Hindlimb muscle (tissue), 1 donor: ENCODE measurements around the gene SPACA7. TPM values are rescaled to one million over a fixed set of nuclear protein-coding genes. Genes with fewer than 3 reads are reported as not detected.

ENCODE experiments used
- DNase-seq: peaks from one replicate; pipeline ENCODE4 v3.0.0-alpha.2; 2013
- polyA plus RNA-seq: library from polyadenylated mRNA; unstranded; fragments of 120-200 nt; gene quantifications from one replicate; pipeline ENCODE4 v1.2.1, GENCODE V29; 2013; ENCODE audit not compliant: insufficient read length

Gene SPACA7, protein sequence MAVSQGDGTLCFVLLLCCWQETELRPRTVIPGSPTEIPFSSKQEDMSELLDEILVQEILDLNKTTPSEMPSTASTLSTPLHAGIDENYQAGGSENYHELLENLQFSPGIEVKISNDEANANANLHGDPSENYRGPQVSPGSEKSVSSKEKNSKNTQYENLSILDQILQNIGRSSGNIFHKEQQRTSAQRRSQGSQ
- polyA plus RNA-seq, result not detected

GRCh38 chr13:112376050-112376681, at the start of gene SPACA7:
SPACA7 (plus strand) TSS chr13:112376355; CDS start chr13:112376386, 31 bp downstream.
- DNase-seq, result no peak

DNA sequence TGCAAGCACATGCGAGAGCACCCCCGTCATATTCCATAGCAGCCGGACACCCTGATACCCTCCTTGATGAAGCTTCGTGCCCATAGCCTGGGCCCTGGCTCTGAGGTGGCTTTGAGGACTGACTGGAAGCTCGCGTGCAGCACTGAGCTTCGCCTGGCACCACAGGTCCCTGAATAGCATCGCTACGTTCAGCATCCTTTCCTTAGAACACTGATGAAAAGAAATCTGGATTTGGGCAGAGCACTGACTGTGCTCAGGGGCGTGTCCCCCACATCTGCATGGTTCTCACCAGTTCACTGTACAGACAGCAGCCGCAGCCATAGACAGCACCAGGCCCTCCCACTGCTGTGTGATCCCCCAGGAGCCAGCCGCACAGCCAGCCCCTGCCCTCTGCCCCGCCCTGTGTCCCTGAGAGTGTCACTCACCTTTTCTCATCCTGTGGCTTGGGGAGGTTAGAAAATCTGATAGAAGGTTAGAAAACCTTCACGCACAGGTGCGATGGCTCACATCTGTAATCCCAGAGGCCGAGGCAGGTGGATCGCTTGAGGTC, 49.3 kb upstream of the SPACA7 start:
- no peak for DNase-seq

GRCh38 chr13:112328936-112329335, 47.2 kb upstream of the SPACA7 start:
- DNase-seq, result no peak

- DNase-seq, result no peak
These were observed 46.8 kb upstream of the SPACA7 start for GRCh38 chr13:112329376-112329775.

- no peak for DNase-seq
These were observed 46.1 kb upstream of the SPACA7 start for GRCh38 chr13:112330066-112330465.

DNA sequence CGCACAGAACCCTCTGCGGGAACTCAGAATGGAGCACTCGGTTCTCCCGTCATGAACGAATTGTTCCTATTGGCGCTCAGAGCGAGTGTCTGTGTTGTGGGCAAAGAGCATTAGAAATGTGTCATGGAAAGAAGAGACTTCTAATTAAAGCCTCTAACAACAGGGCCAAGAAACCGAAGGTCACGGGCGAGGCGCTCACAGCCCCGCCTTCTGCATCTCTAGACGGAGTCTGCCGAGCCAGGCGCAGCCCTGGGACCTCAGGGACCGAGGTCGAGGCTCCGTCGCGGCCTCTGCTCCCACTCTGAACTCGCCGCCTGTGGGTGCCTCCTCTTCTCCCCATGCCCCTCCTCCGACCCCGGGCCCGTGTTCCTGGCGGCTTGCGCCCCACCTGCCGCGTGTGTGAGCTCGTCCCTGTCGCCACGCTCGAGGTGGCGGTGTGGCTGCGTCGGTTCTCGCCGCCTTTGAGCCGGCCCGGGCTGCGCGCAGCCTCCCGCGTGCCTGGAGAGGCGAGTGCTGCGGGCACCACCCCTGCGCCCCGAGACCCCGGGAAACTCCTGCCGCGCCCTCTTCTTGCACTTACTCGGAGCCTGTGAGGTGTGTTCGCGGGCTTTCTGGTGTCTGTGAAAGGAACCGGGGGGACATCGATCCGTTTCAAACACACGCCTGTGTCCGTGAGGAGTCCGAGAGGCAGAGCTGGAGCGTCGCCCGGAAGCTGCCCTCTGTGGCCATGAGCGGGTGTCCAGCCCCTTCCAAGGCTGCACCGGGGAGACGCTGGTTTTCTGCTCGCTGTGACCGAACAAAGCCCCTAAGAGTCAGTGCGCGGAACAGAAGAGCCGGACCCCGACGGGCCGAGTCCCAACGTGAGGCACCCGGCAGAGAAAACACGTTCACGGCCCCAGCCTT, 45.4 kb upstream of the SPACA7 start:
- no peak for DNase-seq

GRCh38 chr13:112331675-112332074, 44.5 kb upstream of the SPACA7 start:
- DNase-seq, result no peak

- no peak for DNase-seq
These were observed 43.4 kb upstream of the SPACA7 start for GRCh38 chr13:112332727-112333126.

GRCh38 chr13:112333756-112334543, 42.2 kb upstream of the SPACA7 start:
- no peak for DNase-seq

DNA sequence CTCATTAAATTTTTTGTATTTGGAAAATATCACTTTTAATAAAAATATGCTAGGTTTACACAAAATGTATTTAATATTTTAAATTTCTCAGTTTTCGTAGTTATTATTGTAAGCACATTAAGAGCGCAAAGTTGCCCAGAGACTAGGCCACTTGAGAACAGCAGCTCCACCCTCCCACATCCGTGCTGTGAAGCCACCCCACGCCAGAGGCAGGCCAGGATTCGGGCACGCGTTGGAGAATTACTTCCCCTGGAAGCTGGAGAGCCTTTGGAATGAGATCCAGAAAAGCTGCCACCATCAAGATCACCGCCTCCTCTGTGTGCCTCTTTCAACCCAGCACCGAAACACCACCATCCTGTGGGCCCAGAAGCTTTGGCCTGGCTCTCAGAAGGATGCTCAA, 41.0 kb upstream of the SPACA7 start:
- no peak for DNase-seq

GRCh38 chr13:112341446-112341845, 34.7 kb upstream of the SPACA7 start:
- DNase-seq, result no peak

GRCh38 chr13:112341976-112342735, 34.0 kb upstream of the SPACA7 start:
- DNase-seq, result no peak

DNA sequence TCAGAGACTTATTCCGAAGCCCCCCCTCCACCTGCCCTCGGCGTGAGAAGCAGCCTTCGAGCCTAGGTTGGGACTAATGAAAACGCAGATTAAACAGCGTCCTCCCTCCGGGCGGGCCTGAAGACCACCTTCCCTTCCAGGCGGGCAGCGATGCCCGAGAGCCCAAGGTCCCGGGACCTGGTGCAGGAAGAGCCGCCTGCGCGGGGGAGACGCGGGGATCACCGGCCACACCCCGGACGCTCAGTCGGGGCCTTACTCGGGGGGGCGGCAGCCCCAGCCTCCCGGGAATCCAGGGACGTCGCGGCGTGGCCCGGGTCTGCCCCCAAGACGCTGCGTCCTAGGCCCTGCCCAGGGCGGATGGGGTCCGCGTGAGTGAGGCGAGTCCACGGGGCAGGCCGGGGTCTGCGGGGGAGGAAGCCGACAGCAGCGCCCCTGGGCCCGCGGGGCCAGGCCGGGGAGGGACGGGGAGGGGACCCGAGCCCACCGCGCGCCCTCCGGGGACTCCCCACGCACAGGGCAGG, 33.3 kb upstream of the SPACA7 start:
- no peak for DNase-seq

DNA sequence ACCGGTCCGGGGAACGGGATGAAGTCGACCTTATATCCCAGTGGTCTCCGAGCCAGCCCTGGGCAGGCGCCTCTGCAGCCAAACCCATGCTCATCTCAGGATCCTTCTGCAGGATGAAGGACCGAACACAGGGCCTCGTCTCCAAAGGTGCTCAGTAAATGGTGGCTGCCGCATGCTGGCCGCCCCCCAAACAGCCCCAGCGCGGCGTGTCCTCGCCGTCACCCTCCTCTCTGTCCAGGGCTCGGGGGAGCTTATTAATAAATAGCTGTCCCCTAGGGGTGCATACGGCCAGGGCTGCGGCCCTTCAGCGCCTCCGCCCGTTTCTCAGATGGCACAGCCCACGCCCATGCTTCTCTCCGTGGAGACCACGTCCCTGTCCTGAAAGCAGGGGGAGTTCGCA, 32.6 kb upstream of the SPACA7 start:
- no peak for DNase-seq

DNA sequence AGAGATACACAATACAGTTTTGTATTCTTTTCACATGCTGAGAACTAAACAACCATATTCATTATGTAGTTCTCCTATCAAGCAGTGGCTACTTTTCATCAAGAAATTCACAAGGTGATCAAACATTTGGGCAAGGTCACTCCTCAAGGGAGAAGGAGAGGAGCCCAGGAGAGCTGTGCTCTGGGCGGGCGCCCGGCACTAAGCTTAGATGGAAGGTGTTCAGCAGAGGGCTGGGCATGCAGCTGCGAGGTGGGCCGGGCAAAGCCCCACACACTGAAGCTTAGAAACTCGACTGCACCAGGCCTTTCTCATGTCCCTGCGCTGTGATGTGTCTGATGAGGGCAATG, 30.4 kb upstream of the SPACA7 start:
- no peak for DNase-seq

DNA sequence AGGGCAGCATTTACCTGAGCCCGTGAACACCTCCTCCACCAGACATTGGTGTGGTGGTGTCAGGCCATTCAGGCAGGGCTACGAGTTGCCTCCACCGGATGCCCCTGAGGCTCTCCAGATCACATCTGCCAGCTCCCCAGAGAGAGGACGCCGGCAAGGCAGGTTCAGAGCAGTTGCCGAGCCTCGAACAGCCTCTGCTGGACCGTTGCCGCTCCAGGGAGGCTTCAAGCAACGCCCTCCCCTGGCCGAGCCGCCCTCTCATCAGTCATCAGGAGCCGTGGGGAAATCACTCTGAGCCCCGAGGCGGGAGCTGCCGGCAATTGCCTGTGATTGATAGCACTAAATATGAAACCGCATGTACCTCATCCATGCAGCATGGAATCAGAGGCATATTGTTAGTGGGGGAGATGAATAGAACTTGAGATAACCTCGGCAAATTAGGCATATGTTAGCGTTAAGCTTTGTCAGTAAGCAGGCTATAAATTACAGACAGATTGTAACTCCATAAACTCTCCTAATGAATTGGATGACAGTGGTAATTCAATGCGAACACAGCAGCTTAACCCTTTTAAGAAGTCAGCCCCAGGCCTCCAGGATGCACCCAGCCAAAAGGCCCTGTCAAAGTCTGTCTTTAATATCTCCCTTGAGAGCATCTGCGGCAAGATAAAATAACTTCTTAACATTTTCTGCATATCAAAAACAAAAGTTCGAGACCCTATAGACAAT, 29.8 kb upstream of the SPACA7 start:
- no peak for DNase-seq

DNA sequence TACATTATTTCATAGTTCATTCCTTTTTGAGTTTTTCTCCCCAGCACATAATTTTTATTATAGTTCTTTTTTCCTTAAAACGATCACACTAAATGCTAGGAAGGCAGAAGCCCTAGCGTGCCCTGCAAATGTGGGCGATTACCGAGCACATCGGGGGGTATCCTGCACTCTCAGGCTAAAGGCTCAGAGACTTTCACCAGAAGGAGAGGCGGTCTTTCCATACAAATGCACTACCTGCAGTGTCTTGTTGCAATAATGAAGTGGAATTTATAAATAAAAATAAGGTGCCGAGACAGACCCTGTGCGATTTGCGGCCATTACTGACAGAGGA, 29.3 kb upstream of the SPACA7 start:
- no peak for DNase-seq

- DNase-seq, result no peak
These were observed 28.2 kb upstream of the SPACA7 start for GRCh38 chr13:112347986-112348385.

GRCh38 chr13:112348642-112349345, 27.4 kb upstream of the SPACA7 start:
- no peak for DNase-seq

GRCh38 chr13:112349681-112350080, 26.5 kb upstream of the SPACA7 start:
- no peak for DNase-seq
